Measurements from ENCODE around the gene S1PR5. TPM values are rescaled to one million over a fixed set of nuclear protein-coding genes. Genes with fewer than 3 reads are reported as not detected.

S1PR5 gene
- total RNA-seq, 2 experiments from 2014 or later = 0.55 to 0.92 TPM

- Histone ChIP-seq H3K9me3 (ENCODE audit: control insufficient read depth in 1 of 2, insufficient read depth in 1 of 2, low read length in 2 of 2) (no peaks in the 10 kb centered on the region), H3K27ac (ENCODE audit: low read depth in 1 of 2, low read length in 2 of 2) (no peak overlapping the region), H3K36me3 (ENCODE audit: insufficient read depth, low read length) (no peaks in the 10 kb centered on the region), H3K4me3 (ENCODE audit: low read length) (no peak overlapping the region), H3K27me3 (ENCODE audit: control insufficient read depth in 1 of 2, insufficient read depth in 2 of 2, low read length in 2 of 2) (no peaks in the 10 kb centered on the region), H3K4me1 (ENCODE audit: insufficient read depth, low read length) (no peaks in the 10 kb centered on the region)
- no peaks in the 10 kb centered on the region for H3K36me3 Mint-ChIP-seq (ENCODE audit: low read depth)
- CTCF ChIA-PET = no interaction called here
- no peaks in the 10 kb centered on the region for H3K9me3 Mint-ChIP-seq
- TF ChIP-seq CTCF (IDR thresholded peaks at IDR 0.05) = no peak
- POLR2A ChIA-PET = no interaction called here
- H3K4me1 Mint-ChIP-seq (ENCODE audit: low read depth) = no peaks in the 10 kb centered on the region
- ATAC-seq (ENCODE audit: poor library complexity) = no peak
- no peak overlapping the region for H3K27ac Mint-ChIP-seq
- H3K4me3 Mint-ChIP-seq = no peak overlapping the region
- intact Hi-C loops (cut with DNase I, micrococcal nuclease) = no loop called here
- DNase-seq = no peak
- no peaks in the 10 kb centered on the region for H3K27me3 Mint-ChIP-seq
Measured at GRCh38 chr19:10468133-10468532, 49.1 kb downstream of the S1PR5 start.

- no peaks in the 10 kb centered on the region for H3K36me3 Mint-ChIP-seq (ENCODE audit: low read depth)
- Histone ChIP-seq H3K4me1 (ENCODE audit: insufficient read depth, low read length) (no peaks in the 10 kb centered on the region), H3K9me3 (ENCODE audit: control insufficient read depth in 1 of 2, insufficient read depth in 1 of 2, low read length in 2 of 2) (no peaks in the 10 kb centered on the region), H3K27me3 (ENCODE audit: control insufficient read depth in 1 of 2, insufficient read depth in 2 of 2, low read length in 2 of 2) (no peaks in the 10 kb centered on the region), H3K4me3 (ENCODE audit: low read length) (no peak overlapping the region), H3K36me3 (ENCODE audit: insufficient read depth, low read length) (no peaks in the 10 kb centered on the region), H3K27ac (ENCODE audit: low read depth in 1 of 2, low read length in 2 of 2) (no peak overlapping the region)
- DNase-seq = no peak
- ATAC-seq (ENCODE audit: poor library complexity) = no peak
- CTCF ChIA-PET = no interaction called here
- no peaks in the 10 kb centered on the region for H3K27me3 Mint-ChIP-seq
- intact Hi-C loops (cut with DNase I, micrococcal nuclease) = no loop called here
- no peak for TF ChIP-seq CTCF (IDR thresholded peaks at IDR 0.05)
- POLR2A ChIA-PET = no interaction called here
- no peaks in the 10 kb centered on the region for H3K9me3 Mint-ChIP-seq
- H3K4me3 Mint-ChIP-seq = no peak overlapping the region
- no peak overlapping the region for H3K27ac Mint-ChIP-seq
- no peaks in the 10 kb centered on the region for H3K4me1 Mint-ChIP-seq (ENCODE audit: low read depth)
Measured at GRCh38 chr19:10467104-10467706, 50.0 kb downstream of the S1PR5 start.

DNA sequence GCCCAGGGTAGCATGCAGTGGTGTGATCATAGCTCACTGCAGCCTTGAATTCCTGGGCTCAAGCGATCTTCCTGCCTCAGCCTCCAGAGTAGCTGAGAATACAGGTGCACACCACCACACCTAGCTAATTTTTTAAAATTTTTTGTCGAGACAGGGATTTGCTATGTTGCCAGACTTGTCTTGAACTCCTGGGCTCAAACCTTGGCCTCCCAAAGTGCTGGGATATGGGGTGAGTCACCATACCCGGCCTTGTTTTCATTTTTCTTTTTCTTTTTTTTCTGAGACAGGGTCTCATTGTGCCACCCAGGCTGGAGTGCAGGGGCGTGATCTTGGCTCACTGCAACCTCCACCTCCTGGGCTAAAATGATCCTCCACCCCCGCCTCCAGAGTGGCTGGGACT, 52.8 kb downstream of the S1PR5 start:
- H3K36me3 Mint-ChIP-seq (ENCODE audit: low read depth) = no peaks in the 10 kb centered on the region
- ChIA-PET CTCF (no interaction called here), POLR2A (no interaction called here)
- intact Hi-C loops (cut with DNase I, micrococcal nuclease) = no loop called here
- no peak for TF ChIP-seq CTCF (IDR thresholded peaks at IDR 0.05)
- no peaks in the 10 kb centered on the region for H3K9me3 ChIP-seq (ENCODE audit: control insufficient read depth in 1 of 2, insufficient read depth in 1 of 2, low read length in 2 of 2)
- H3K27me3 ChIP-seq (ENCODE audit: control insufficient read depth in 1 of 2, insufficient read depth in 2 of 2, low read length in 2 of 2) = no peaks in the 10 kb centered on the region
- H3K27me3 Mint-ChIP-seq = no peaks in the 10 kb centered on the region
- H3K4me1 ChIP-seq (ENCODE audit: insufficient read depth, low read length) = peaks cover 14% of the 10 kb centered on the region
- no peak overlapping the region for H3K27ac ChIP-seq (ENCODE audit: low read depth in 1 of 2, low read length in 2 of 2)
- no peaks in the 10 kb centered on the region for H3K9me3 Mint-ChIP-seq
- H3K4me1 Mint-ChIP-seq (ENCODE audit: low read depth) = peaks cover 3% of the 10 kb centered on the region
- no peak for ATAC-seq (ENCODE audit: poor library complexity)
- no peak overlapping the region for H3K27ac Mint-ChIP-seq
- no peak for DNase-seq
- H3K4me3 Mint-ChIP-seq = no peak overlapping the region
- H3K4me3 ChIP-seq (ENCODE audit: low read length) = no peak overlapping the region
- H3K36me3 ChIP-seq (ENCODE audit: insufficient read depth, low read length) = no peaks in the 10 kb centered on the region

Small RNAs within 50 kb of the gene (microRNA-seq; reads per million reads assigned to microRNA genes)
- gene MIR1238 (ENCODE audit: borderline microRNAs expressed, borderline replicate concordance) = not detected

Other genes with a start within 250 kb of the S1PR5 start
- 1 to 10 TPM; 7.0 to 7.4 TPM for gene ICAM1, start 246.3 kb downstream of the S1PR5 start, total RNA-seq
- under 1 TPM; 0.52 to 0.70 TPM for gene ICAM4, start 230.5 kb downstream of the S1PR5 start, total RNA-seq
- not detected for gene ICAM5, start 227.5 kb downstream of the S1PR5 start, total RNA-seq
- gene ZGLP1, start 207.6 kb downstream of the S1PR5 start, total RNA-seq = 1 to 10 TPM; 1.6 to 2.6 TPM
- gene FDX2, start 201.4 kb downstream of the S1PR5 start, total RNA-seq = 1 to 10 TPM; 1.2 to 1.9 TPM
- 10 to 100 TPM; 20.5 to 21.3 TPM for gene RAVER1, start 183.9 kb downstream of the S1PR5 start, total RNA-seq
- gene ICAM3, start 177.8 kb downstream of the S1PR5 start, total RNA-seq = 100 to 1,000 TPM; 164 to 173 TPM
- gene TYK2, start 136.9 kb downstream of the S1PR5 start, total RNA-seq = 100 to 1,000 TPM; 229 to 253 TPM
- 100 to 1,000 TPM; 162 to 164 TPM for gene CDC37, start 113.9 kb downstream of the S1PR5 start, total RNA-seq
- 1 to 10 TPM; 1.5 to 2.1 TPM for gene PDE4A, start 96.9 kb downstream of the S1PR5 start, total RNA-seq
- 10 to 100 TPM; 10.5 to 11.6 TPM for gene KEAP1, start 14.1 kb downstream of the S1PR5 start, total RNA-seq
- gene ATG4D, start 26.5 kb upstream of the S1PR5 start, total RNA-seq = 10 to 100 TPM; 81.1 to 84.6 TPM
- 10 to 100 TPM; 36.8 to 39.6 TPM for gene KRI1, start 48.6 kb upstream of the S1PR5 start, total RNA-seq
- 10 to 100 TPM; 83.3 to 84.0 TPM for gene CDKN2D, start 51.5 kb upstream of the S1PR5 start, total RNA-seq
- under 1 TPM in 1 of 2 experiments, not detected in 1; 0.77 TPM for gene AP1M2, start 69.9 kb upstream of the S1PR5 start, total RNA-seq
- 100 to 1,000 TPM; 151 to 168 TPM for gene SLC44A2, start 108.1 kb upstream of the S1PR5 start, total RNA-seq
- 100 to 1,000 TPM; 464 to 491 TPM for gene ILF3, start 136.9 kb upstream of the S1PR5 start, total RNA-seq
- 10 to 100 TPM; 48.6 to 53.3 TPM for gene QTRT1, start 184.0 kb upstream of the S1PR5 start, total RNA-seq
- gene DNM2, start 200.6 kb upstream of the S1PR5 start, total RNA-seq = 100 to 1,000 TPM; 279 to 286 TPM

All from CD4-positive, alpha-beta T cell (primary cell).